Thoracic aorta (tissue), 2 donors: Measurements from ENCODE around the gene RAB3GAP1. TPM values are rescaled to one million over a fixed set of nuclear protein-coding genes. Genes with fewer than 3 reads are reported as not detected.

Experiments
- ATAC-seq: fragments of 150-250 bp; one replicate; pipeline ENCODE4 v1.8.0; 2017; ENCODE audit warnings: low read depth; ENCODE audit not compliant: insufficient number of reproducible peaks, low FRiP score
- DNase-seq: peaks from one replicate; pipeline ENCODE4 v3.0.0-alpha.2; 2020; ENCODE audit warnings: low spot score
- H3K27ac ChIP-seq, 2 donors: fragments of 200-600 bp; sonication (generic); 1 replicate in 1 of 2; 2 replicates in 1 of 2; pipeline ENCODE4 v1.5.1; 2016; ENCODE audit warnings: mild to moderate bottlenecking in 2 of 2, moderate library complexity in 2 of 2
- H3K27me3 ChIP-seq: fragments of 200-600 bp; sonication (generic); replicated peaks from 2 replicates; pipeline ENCODE4 v1.6.0; 2016; ENCODE audit warnings: mild to moderate bottlenecking; ENCODE audit not compliant: insufficient read depth
- H3K36me3 ChIP-seq: fragments of 200-600 bp; sonication (generic); one replicate; pipeline ENCODE4 v1.5.1; 2016
- H3K4me1 ChIP-seq, 2 donors: fragments of 200-600 bp; sonication (generic); 1 replicate in 1 of 2; 2 replicates in 1 of 2; pipeline versions ENCODE4 v1.5.1 to v1.6.0; 2016; ENCODE audit warnings: low read depth in 2 of 2, mild to moderate bottlenecking in 1 of 2; ENCODE audit not compliant: control insufficient read depth in 1 of 2
- H3K4me3 ChIP-seq: fragments of 200-600 bp; sonication (generic); 2 replicates; pipeline ENCODE4 v1.5.1; 2016; ENCODE audit warnings: mild to moderate bottlenecking
- H3K9me3 ChIP-seq: fragments of 200-600 bp; sonication (generic); 2 replicates; pipeline ENCODE4 v1.5.1; 2016
- total RNA-seq, 2 donors: library from RNA; depleted of rRNA; stranded (reverse); fragments of >200 nt; gene quantifications; one replicate each; pipeline versions ENCODE4 v1.1.0 to v1.2.3, GENCODE V29; 2016
- TF ChIP-seq, protein P1 (sequence below): fragments of 200-600 bp; sonication (generic); IDR thresholded peaks from one replicate; pipeline ENCODE4 v1.5.1; 2019; ENCODE audit warnings: antibody characterized with exemption

Gene RAB3GAP1
- 10 to 100 TPM; 56.0 to 69.4 TPM for total RNA-seq

DNA sequence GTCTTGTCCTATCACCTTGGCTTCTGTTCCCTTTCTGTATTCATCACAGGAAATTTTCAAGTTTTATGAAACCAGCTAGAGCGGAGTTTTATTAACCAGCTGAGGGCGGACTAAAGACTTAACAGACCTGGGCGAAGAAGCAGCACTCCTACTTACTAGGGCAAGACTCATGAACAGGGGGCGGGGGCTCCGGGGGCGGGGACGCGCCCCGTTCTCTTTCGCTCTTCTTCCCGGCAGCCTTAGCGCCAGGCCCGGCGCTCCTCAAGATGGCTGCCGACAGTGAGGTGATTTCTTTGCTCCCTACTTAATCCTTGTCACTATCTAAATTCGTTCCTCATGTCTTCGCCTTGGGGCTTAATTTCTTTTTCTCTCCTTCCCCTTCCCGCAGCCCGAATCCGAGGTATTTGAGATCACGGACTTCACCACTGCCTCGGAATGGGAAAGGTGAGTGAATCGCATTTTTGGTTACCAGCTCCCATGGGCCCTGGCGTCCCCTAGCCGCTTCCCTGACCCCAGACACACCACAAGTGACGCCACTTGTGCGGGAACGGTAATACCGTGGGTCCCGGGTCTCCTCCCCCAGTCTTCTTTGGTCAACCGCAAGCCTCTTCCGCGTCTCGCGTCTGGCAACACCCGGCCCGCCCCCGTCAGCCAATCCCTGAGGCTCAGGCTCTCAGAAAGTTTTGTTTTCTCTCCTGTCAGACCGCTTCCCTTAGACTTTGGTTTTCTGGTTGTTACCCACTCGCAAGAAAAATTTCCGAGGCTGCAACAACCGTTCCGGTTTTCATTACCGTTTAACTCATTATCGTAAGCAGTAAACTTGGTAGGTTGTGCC is at the start of gene RAB3GAP1:
RAB3GAP1 (plus strand) TSS at position 251 of the 835 bp plus-strand sequence; CDS start at position 267, 16 bp downstream.
- TF ChIP-seq, protein P1, sequence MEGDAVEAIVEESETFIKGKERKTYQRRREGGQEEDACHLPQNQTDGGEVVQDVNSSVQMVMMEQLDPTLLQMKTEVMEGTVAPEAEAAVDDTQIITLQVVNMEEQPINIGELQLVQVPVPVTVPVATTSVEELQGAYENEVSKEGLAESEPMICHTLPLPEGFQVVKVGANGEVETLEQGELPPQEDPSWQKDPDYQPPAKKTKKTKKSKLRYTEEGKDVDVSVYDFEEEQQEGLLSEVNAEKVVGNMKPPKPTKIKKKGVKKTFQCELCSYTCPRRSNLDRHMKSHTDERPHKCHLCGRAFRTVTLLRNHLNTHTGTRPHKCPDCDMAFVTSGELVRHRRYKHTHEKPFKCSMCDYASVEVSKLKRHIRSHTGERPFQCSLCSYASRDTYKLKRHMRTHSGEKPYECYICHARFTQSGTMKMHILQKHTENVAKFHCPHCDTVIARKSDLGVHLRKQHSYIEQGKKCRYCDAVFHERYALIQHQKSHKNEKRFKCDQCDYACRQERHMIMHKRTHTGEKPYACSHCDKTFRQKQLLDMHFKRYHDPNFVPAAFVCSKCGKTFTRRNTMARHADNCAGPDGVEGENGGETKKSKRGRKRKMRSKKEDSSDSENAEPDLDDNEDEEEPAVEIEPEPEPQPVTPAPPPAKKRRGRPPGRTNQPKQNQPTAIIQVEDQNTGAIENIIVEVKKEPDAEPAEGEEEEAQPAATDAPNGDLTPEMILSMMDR = no peak
- Histone ChIP-seq H3K4me1 (peaks cover 8 to 49% of the 10 kb centered on the region in 2 donors), H3K27me3 (no peaks in the 10 kb centered on the region), H3K9me3 (no peaks in the 10 kb centered on the region), H3K36me3 (no peaks in the 10 kb centered on the region), H3K4me3 (peak within 1 kb of the TSS; percentile 82), H3K27ac (peak within 1 kb of the TSS; percentile 93)
- peak; percentile 40 for DNase-seq
- ATAC-seq = peak; percentile 56

DNA sequence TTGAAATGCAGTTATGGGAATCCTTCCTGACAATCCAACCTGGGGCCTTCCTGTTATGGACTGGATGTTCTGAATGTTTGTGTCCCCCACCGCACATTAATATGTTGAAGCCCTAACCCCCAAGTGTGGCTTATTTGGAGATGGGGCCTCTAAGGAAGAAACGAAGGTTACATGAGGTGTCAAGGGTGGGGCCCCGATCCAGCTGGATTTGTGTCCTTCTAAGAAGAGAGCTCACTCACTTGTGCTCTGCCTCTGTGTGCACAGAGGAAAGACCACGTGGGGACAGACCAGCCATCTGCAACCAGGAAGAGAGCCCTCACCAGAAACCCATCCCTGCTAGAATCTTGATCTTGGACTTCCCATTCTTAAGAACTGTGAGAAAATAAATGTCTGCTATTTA is 49.3 kb upstream of the RAB3GAP1 start:
- H3K27ac ChIP-seq = no peak overlapping the region
- ATAC-seq = no peak
- DNase-seq = no peak
- TF ChIP-seq, protein P1 = no peak
- no peaks in the 10 kb centered on the region for H3K9me3 ChIP-seq
- no peak overlapping the region for H3K4me3 ChIP-seq
- no peaks in the 10 kb centered on the region for H3K27me3 ChIP-seq
- peaks cover 0 to 5% of the 10 kb centered on the region in 2 donors for H3K4me1 ChIP-seq
- H3K36me3 ChIP-seq = no peaks in the 10 kb centered on the region

DNA sequence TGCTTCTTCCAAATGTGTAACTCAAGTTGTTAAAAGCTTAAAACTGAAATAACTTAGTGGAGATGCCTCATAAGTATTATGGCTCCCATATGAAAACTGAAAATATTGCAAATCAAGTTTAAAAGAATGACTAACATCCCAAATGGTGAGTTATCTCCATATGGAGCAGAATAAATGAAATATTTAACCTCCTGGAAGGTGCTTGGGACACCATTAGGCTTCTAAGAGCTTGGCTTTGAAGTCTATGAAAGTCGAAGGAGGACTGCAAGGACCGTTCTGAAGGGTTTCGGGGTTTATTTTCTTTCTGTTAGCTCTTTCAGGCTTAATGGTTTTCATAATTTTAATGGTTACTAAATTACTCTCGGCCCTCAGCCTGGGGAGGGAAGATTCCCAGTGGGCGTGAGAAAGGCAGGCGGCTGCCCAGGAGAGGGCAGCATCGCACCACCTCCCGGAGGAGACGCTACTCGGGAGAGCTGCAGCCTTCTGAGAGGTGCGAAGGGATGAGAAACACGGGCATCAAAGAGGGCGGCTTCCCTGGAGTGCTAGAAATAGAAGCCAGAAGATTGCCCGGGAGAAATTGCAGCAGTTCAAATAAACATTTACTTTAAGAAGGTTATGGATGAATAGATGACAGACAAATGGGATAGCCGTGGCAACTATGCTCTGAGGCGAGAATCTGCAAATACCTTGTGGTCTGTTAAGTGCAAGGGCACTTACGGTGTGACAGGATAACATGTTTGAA is 47.9 kb upstream of the RAB3GAP1 start:
- ATAC-seq (no peak), DNase-seq (no peak)
- peaks cover 0 to 5% of the 10 kb centered on the region in 2 donors for H3K4me1 ChIP-seq
- H3K27me3 ChIP-seq = no peaks in the 10 kb centered on the region
- H3K27ac ChIP-seq = no peak overlapping the region
- no peaks in the 10 kb centered on the region for H3K36me3 ChIP-seq
- TF ChIP-seq, protein P1 = peak; percentile 87
- H3K9me3 ChIP-seq = no peaks in the 10 kb centered on the region
- H3K4me3 ChIP-seq = no peak overlapping the region

DNA sequence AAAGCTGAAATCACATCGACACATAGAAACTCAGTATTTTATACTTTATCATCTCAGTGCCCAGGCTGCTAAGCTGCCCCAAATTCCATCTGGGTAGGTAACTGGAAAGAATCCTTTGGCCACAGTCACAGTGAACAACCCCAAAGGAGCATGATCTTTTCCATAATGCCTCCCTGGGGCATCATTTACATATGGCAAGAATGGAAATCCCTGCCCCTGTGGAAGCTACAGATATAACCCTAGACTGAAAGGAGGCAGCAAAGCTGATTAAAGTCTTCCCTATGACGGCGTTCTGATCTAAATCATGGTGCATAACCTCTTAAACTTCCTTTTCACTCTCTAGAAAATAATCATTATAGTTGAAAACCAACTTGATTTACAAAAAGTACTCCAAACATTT is 46.3 kb upstream of the RAB3GAP1 start:
- H3K36me3 ChIP-seq = no peaks in the 10 kb centered on the region
- DNase-seq (no peak), ATAC-seq (no peak)
- TF ChIP-seq, protein P1 = no peak
- H3K9me3 ChIP-seq = no peaks in the 10 kb centered on the region
- H3K27ac ChIP-seq = no peak overlapping the region
- peaks cover 0 to 5% of the 10 kb centered on the region in 2 donors for H3K4me1 ChIP-seq
- no peaks in the 10 kb centered on the region for H3K27me3 ChIP-seq
- H3K4me3 ChIP-seq = no peak overlapping the region

DNA sequence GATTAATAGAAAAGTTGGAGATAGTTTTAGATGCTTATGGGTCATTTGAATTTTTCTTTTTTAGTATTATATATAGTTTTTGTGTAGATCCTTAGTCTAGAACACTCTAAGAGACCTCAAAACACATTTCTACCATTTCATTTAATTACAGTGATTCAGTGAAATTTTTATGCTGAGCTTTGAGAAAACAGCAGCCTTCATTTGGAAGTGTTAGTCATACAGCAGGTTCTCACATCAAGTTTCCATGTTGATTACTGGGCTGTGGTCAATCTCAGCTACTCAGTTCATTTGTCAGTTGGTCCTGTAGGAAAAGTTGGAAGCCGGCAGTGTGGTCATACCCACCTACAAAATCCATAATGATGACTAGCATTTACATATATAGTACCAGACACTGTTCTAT is 42.8 kb upstream of the RAB3GAP1 start:
- Histone ChIP-seq H3K27me3 (no peaks in the 10 kb centered on the region), H3K9me3 (no peaks in the 10 kb centered on the region), H3K4me3 (no peak overlapping the region), H3K36me3 (no peaks in the 10 kb centered on the region), H3K27ac (no peak overlapping the region), H3K4me1 (peaks cover 0 to 4% of the 10 kb centered on the region in 2 donors)
- no peak for DNase-seq
- TF ChIP-seq, protein P1 = no peak
- ATAC-seq = no peak
